ENCODE results near the gene SNRPD2.

The SNRPD2 gene

GRCh38 chr19:45664575-45664974, 27.2 kb downstream of the SNRPD2 start:
- TF ChIP-seq CTCF (IDR thresholded peaks at IDR 0.05; ENCODE audit: control insufficient read depth, insufficient read depth, low read depth, low read length, missing control alignments), result no peak
- DNase-seq (ENCODE audit: low read depth), result no peak
- H3K4me3 ChIP-seq (ENCODE audit: control insufficient read depth, low read depth, low read length), result no peak overlapping the region

GRCh38 chr19:45663800-45664199, 28.0 kb downstream of the SNRPD2 start:
- no peak for DNase-seq (ENCODE audit: low read depth)
- no peak overlapping the region for H3K4me3 ChIP-seq (ENCODE audit: control insufficient read depth, low read depth, low read length)
- TF ChIP-seq CTCF (IDR thresholded peaks at IDR 0.05; ENCODE audit: control insufficient read depth, insufficient read depth, low read depth, low read length, missing control alignments), result no peak

GRCh38 chr19:45660636-45661035, 31.1 kb downstream of the SNRPD2 start:
- TF ChIP-seq CTCF (IDR thresholded peaks at IDR 0.05; ENCODE audit: control insufficient read depth, insufficient read depth, low read depth, low read length, missing control alignments), result no peak
- no peak overlapping the region for H3K4me3 ChIP-seq (ENCODE audit: control insufficient read depth, low read depth, low read length)
- no peak for DNase-seq (ENCODE audit: low read depth)

GRCh38 chr19:45659096-45659729, 32.5 kb downstream of the SNRPD2 start:
- TF ChIP-seq CTCF (IDR thresholded peaks at IDR 0.05; ENCODE audit: control insufficient read depth, insufficient read depth, low read depth, low read length, missing control alignments), result no peak
- H3K4me3 ChIP-seq (ENCODE audit: control insufficient read depth, low read depth, low read length), result no peak overlapping the region
- DNase-seq (ENCODE audit: low read depth), result no peak

GRCh38 chr19:45657520-45658167, 34.1 kb downstream of the SNRPD2 start:
- DNase-seq (ENCODE audit: low read depth), result no peak
- no peak for TF ChIP-seq CTCF (IDR thresholded peaks at IDR 0.05; ENCODE audit: control insufficient read depth, insufficient read depth, low read depth, low read length, missing control alignments)
- H3K4me3 ChIP-seq (ENCODE audit: control insufficient read depth, low read depth, low read length), result no peak overlapping the region

- DNase-seq (ENCODE audit: low read depth), result no peak
- H3K4me3 ChIP-seq (ENCODE audit: control insufficient read depth, low read depth, low read length), result no peak overlapping the region
- TF ChIP-seq CTCF (IDR thresholded peaks at IDR 0.05; ENCODE audit: control insufficient read depth, insufficient read depth, low read depth, low read length, missing control alignments), result no peak
These were observed 36.7 kb downstream of the SNRPD2 start for GRCh38 chr19:45655073-45655472.
